Stimulated activated CD8-positive, alpha-beta memory T cell treated with anti-CD3 and anti-CD28 coated beads, Interleukin-7, amount 100 ng/mL, for 48 hours (primary cell): Measurements from ENCODE around the gene IRF9.
A peak's percentile ranks its signal among the peaks of the same experiment; 100 is the strongest.

Experiments used
- DNase-seq, 2 donors: peaks; one replicate each; pipeline ENCODE4 v3.0.0-alpha.2; 2020; ENCODE audit warnings: low read depth in 1 of 2; ENCODE audit errors: extremely low read depth in 1 of 2

IRF9 gene

DNA sequence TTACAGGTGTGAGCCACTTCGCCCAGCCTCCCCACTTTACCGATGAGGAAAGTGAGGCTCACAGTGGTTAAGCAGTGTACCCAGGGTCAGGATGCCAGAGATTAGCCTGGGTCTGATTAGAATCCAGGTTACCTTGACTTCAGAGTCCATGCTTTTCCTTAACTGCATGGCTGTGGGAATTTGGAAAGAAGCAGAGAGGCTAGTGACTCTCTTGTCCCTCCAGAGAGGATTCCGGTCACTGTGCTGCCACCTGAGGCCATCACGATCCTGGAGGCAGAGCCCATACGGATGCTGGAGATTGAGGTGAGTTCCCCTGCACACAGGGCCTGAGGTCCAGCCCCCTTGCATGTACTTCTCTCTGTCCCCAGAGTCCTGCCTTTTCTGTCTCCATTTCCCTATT is 15.5 kb downstream of the IRF9 start:
- no peak for DNase-seq

DNA sequence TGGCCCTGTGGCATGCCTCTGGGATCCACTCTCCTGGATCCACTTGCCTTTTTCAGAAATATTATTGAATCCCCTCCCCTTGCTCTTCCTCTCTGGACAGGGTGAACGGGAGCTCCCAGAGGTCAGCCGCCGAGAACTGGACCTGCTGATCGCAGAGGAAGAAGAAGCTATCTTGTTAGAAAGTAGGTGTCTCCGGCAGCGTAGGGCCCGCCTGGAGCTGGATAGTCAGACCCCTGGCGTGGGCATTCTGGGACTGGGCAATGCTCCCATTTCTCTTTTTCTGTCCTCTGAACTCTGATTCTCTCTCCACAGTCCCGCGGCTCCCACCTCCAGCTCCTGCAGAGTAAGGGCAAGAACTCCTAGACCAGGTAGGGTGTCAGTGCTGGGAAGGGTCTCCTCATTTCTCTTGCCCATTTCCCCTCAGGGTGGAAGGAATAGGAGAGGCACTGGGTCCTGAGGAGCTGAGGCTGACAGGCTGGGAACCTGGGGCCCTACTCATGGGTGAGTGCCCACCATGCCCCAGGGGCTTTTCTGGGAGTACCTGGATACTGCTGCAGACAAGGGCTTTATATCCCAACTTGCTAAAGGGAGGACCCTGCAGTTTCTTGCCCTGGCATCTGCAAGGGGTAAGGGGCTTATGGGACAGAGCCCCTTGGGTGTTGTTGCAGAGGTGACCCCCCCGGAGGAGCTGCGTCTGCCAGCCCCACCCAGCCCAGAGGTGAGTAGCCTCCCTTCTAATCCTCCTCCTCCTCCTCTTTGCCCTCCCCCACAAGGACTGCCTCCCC is 16.2 kb downstream of the IRF9 start:
- no peak for DNase-seq

DNA sequence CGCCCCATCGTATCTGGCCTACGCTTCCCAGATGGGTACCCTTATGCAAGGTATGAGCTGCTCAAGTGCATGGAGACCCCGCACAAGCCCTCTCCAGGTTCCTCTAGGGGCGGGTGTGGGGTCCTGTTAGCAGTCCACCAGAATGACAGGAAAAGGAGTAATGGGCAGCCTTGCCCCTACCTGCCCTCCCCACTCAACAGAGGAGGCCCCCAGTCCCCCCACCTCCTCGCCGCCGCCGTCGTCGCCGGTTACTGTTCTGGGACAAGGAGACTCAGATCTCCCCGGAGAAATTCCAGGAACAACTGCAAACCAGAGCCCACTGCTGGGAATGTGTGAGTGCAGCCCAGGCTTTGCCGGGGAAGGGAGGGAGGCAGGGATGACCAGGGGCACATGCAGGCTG is 16.8 kb downstream of the IRF9 start:
- DNase-seq = no peak

- DNase-seq = no peak
These were observed 17.5 kb downstream of the IRF9 start for GRCh38 chr14:24178399-24179178.

- no peak for DNase-seq
These were observed 18.4 kb downstream of the IRF9 start for GRCh38 chr14:24179294-24179960.

DNA sequence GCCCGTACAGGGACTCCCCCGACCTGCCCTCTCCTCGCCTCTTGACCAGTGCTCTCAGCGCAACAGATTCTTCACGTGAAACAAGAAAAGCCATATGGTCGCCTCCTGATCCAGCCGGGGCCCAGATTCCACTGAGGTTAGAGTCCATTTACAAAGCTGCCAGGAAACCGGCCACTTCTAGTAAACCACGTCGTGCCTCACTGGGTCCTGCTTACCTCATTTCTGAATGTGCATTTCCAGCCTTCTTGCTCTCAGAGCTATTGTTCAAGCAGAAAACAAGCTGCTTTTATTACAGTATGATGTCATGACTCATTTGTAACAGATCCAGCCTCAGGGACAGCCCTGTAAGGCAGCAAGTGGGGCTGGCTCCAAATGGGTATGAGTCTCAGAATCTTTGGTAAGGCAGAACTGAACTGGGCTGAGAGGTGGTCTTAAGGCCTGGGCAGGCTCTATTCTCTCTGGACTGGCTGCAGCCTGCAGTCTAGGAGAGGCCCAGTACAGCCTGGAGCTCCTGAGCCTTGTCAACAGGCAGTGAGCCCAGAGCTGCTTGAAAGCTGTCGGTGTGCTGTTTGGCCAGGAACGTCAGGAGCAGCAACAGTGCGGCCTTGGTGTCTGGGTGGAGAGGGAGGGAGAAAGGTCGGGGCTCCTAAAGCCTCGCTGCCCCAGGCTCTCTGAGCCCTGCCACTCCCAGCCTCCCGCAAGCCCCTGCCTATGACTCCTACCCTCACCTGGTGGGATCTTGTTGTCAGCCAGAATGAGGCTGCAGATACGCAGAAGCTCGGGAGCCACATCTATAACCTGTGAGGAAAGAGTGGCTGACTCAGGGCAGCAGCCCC is 19.1 kb downstream of the IRF9 start:
- DNase-seq = no peak

DNA sequence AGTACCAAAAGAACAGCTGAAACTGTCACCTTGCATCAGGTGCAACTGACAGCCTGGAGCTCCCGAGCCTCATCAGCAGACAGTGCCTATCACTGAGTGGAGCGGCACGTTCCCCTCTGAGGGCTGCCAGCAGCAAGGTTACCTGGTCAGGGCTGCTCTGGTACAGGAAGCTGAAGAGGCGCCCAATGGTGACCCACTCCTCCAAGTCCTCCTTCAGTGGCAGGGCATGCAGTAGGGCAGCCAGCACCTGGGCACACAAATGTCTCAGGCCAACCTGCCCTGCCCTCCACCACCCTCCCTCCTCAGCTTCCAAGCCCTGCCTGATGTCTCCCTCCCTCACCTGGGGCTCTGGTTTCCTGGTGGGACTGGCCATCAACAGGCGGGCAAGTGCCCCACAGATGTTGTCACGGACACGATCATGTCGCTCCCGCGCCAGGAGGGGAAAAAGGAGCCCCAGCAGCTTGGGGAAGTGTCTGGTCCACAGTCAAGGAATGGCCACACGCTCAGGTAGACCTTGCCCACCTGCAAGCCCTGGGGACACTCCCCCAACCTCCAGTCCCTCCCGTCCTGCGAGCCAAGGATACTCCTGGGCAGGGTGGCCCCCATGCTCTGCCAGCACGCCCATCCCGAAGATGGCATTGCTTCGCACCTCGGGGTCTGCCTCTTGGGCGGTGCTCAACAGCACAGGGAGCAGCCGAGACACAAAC is 20.5 kb downstream of the IRF9 start:
- DNase-seq = no peak

DNA sequence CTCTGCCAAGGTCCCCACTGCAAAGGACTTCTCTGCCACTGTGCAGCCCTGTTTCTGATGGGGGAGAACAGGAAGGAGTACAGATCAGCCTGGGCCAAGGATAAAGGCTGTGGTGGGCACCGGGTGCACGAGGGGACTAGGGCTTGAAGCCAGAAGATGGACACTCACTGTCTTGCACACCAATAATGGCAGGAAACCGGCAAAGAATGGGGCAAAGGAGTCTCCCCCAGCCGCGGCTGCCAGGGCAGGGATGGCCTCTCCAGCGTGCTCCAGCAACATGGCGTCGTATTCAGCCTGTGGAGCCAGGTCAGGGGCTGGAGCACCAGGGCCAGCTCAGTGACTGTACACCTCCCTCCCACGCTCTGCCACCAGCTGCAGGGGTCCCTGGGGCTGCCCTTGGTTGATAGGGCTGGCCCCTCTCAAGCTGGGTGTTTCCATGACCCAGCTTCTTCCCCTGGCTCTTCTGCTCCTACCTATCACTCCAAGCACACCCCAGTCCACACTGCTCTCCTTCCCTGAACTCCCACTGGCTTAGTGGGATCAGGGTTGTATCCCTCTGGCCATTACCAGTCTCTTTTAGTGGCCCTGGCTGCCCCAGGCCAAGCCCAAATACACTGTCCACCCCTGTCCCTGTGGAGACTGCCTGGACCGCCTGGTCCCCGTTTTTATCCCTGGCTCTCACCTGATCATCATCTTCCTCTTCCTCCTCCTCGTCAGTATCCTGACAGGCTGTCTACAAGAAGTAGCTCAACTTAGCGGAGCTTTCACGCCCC is 21.2 kb downstream of the IRF9 start:
- DNase-seq = no peak

- DNase-seq = no peak
These were observed 22.0 kb downstream of the IRF9 start for GRCh38 chr14:24183014-24183481.

DNA sequence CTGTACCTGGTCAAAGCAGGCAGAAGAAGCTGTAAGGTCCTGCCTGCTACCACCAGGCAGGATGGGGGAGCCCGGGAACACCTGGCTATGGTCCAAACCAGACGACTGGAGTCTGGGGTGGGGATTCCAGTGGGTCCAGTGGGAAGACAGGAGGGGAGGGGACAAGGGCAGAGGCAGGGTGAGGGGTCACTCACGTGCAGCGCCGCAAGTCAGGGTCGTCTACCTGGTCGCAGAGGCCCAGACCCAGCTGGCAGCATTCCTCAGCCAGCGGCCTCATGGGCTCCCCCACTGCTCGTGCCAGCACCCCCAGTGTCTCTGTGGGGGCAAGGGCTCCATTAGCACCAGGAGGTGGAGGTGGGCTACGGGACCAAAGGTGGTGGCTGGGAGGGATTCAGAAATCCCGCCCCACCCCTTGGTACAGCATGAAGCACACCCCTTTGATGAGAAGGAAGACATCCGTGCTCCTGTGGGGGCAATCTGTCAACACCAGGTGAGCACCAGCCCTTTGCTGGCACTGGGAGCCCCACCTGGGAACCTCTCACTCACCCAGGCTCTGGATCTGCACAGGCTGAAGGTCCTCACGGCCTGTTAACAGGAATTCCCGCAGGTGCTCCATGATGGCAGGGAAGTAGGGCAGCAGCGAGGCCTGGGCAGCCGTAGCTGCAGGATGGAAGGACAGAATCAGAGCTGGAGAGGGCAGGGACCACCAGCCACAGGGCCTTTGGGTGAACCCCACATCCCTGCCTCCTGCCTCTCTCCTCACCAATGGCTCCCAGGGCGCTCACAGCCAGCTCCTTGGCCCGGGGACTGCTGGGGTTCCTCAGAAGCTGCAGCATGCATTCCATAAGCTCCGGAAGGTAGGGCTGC is 23.3 kb downstream of the IRF9 start:
- no peak for DNase-seq

GRCh38 chr14:24185026-24185425 is 24.0 kb downstream of the IRF9 start:
- DNase-seq = no peak

- DNase-seq = no peak
These were observed 24.7 kb downstream of the IRF9 start for GRCh38 chr14:24185741-24186140.

- DNase-seq = no peak
These were observed 25.9 kb downstream of the IRF9 start for GRCh38 chr14:24186831-24187538.

DNA sequence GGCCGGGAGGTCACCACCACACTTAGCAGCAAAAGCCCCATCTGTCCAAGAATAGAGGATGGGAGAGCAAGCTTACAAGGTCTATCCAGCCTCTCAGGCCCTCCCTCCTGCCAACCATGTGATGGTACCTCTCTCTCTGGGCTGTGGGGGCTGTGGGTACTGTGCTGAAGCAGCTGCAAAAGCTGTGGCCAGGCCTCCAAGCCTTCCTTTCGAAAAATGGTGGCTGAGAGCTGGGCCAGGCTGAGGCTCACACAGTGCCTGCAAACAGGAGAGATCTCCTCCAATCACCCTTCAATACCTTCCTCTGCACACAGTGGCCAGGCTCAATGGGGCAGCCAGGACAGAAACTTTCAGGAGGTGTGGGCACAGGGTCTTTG is 26.5 kb downstream of the IRF9 start:
- DNase-seq = no peak

- peak; percentile 85 to 95 for DNase-seq
These were observed 27.4 kb downstream of the IRF9 start, which contains the start of gene IPO4 for GRCh38 chr14:24188251-24189058. TSS of gene IPO4 (minus strand) at chr14:24188816. CDS start at chr14:24188787, 29 bp downstream.

- DNase-seq = no peak
These were observed 28.0 kb downstream of the IRF9 start for GRCh38 chr14:24189059-24189375.

- DNase-seq = no peak
These were observed 28.4 kb downstream of the IRF9 start for GRCh38 chr14:24189460-24189859.
